ENCODE measurements around the gene CDH2. TPM values are rescaled to one million over a fixed set of nuclear protein-coding genes. Genes with fewer than 3 reads are reported as not detected.
A peak's percentile ranks its signal among the peaks of the same experiment; 100 is the strongest.

Gene CDH2
- total and polyA plus RNA-seq, 2 donors (not counting 1 experiment from before 2014, with no cell fraction given) = 2.0 to 15.3 TPM

DNA sequence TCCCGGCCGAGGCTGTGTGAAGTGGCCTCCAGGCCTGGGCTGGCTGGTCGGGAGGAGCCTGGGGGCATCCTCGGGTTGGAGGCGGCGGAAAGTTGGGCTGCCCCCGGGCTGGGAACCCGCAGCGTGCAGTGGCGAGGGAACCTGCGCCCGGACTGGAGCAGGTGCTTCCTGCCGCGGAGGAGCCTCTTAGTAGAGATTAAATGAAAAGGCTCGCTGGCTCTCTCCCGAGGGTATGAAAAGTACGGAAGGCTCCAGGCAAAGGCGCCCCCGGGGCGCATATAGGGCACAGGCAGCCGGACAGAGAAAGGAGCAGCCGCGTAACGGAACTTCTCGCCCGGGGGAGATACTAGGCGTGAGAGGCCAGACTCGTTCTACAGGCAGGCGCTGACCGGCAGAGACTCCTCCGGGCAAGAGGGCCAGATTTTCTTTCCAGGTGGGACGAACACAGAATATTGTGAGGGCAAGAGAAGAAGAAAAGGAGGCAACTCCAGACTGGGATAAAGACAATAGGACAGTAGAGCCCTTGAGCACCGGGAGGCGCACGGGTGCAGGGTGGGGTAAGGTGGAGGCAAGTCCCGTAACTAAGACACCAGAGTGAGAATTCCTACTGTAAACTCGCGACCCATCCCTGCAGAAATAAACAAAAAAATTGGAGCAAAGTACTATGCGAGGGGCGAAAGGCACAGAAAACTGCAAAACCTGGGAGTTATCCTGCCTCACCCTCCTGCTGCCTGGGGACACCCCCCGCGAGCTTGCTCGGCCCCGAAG lies 816 bp downstream of the CDH2 start:
- Histone ChIP-seq H3K27me3 (ENCODE audit: control insufficient read depth, insufficient read depth, low read length) (no peaks in the 10 kb centered on the region), H3K27ac (ENCODE audit: insufficient read depth, low read length) (no peak overlapping the region), H3K4me1 (ENCODE audit: control insufficient read depth, extremely low read depth, insufficient read depth, low read length) (no peaks in the 10 kb centered on the region), H2AFZ (ENCODE audit: low read length) (peak overlapping the region; percentile 51), H3K36me3 (ENCODE audit: control insufficient read depth, insufficient read depth, low read length) (no peaks in the 10 kb centered on the region), H4K20me1 (ENCODE audit: control insufficient read depth, extremely low read depth, insufficient read depth, low read length) (no peaks in the 10 kb centered on the region), H3K9me3 (ENCODE audit: control insufficient read depth, insufficient read depth, low read depth, low read length) (no peaks in the 10 kb centered on the region), H3K4me3 (replicated peaks in 1 of 4; ENCODE audit: control extremely low read depth in 1 of 4, insufficient read depth in 1 of 4, low read depth in 3 of 4, low read length in 4 of 4) (peak overlapping the region; percentile 56 to 72 (median 66)), H3K9ac (ENCODE audit: insufficient read depth, low read length) (peak overlapping the region; percentile 13), H3K4me2 (ENCODE audit: extremely low read depth, insufficient read depth, low read length) (peak overlapping the region; percentile 83), H3K79me2 (ENCODE audit: control insufficient read depth, insufficient read depth, low read length) (no peaks in the 10 kb centered on the region)
- TF ChIP-seq EZH2 (IDR thresholded peaks at IDR 0.05; ENCODE audit: low read length, missing control alignments) = no peak
- TF ChIP-seq, protein P1, sequence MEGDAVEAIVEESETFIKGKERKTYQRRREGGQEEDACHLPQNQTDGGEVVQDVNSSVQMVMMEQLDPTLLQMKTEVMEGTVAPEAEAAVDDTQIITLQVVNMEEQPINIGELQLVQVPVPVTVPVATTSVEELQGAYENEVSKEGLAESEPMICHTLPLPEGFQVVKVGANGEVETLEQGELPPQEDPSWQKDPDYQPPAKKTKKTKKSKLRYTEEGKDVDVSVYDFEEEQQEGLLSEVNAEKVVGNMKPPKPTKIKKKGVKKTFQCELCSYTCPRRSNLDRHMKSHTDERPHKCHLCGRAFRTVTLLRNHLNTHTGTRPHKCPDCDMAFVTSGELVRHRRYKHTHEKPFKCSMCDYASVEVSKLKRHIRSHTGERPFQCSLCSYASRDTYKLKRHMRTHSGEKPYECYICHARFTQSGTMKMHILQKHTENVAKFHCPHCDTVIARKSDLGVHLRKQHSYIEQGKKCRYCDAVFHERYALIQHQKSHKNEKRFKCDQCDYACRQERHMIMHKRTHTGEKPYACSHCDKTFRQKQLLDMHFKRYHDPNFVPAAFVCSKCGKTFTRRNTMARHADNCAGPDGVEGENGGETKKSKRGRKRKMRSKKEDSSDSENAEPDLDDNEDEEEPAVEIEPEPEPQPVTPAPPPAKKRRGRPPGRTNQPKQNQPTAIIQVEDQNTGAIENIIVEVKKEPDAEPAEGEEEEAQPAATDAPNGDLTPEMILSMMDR (conservative IDR thresholded peaks at IDR 0.05 in 1 of 2, IDR thresholded peaks at IDR 0.05 in 1 of 2; ENCODE audit: low read depth in 1 of 2, low read length in 2 of 2) = no peak
- peak; percentile 30 to 48 for DNase-seq (ENCODE audit: low read depth in 2 of 2)

DNA sequence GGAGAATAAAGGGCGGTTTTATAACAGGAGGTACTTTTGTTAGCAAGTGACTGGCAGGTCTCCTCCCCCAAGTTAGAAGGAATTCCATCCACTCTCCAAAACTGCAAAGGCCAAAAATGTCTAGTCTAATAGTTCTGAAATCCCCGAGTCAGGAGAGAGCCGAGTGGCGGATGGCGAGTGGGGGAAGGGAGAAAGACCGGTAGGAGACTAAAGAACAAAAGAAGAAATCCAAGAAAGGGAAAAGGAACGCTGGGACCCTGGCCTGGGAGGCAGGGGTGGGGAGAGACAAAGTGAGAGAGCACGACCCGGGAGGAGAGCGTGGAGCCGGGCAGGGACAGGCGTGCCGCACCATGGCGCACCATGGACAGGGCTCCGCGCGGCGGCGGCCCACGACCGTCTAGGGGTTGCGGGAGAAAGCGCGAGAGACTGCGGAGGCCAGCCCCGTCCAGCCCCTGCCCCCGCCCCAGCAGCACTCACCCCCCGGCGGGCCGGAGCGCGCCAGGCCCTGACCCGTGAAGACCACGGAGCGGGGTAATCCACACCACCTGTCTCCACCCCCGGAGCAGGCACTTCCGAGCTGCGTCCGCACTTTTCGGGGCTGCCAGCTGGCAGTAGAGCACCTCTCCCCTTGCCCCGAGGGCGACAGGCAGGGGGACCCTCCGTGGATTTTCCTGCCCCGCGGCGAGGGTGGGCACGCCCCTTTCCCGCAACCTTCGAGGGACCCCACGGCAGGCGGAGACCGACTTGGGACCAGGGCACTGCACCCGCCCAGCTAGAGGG lies 1.6 kb downstream of the CDH2 start:
- peak in 1 of 2 donors; percentile 70 for DNase-seq (ENCODE audit: low read depth in 2 of 2)
- no peak overlapping the region for H3K9ac ChIP-seq (ENCODE audit: insufficient read depth, low read length)
- H3K36me3 ChIP-seq (ENCODE audit: control insufficient read depth, insufficient read depth, low read length) = no peaks in the 10 kb centered on the region
- H3K27me3 ChIP-seq (ENCODE audit: control insufficient read depth, insufficient read depth, low read length) = no peaks in the 10 kb centered on the region
- no peak overlapping the region for H2AFZ ChIP-seq (ENCODE audit: low read length)
- no peak overlapping the region for H3K27ac ChIP-seq (ENCODE audit: insufficient read depth, low read length)
- peak overlapping the region; percentile 83 for H3K4me2 ChIP-seq (ENCODE audit: extremely low read depth, insufficient read depth, low read length)
- H3K9me3 ChIP-seq (ENCODE audit: control insufficient read depth, insufficient read depth, low read depth, low read length) = no peaks in the 10 kb centered on the region
- TF ChIP-seq EZH2 (IDR thresholded peaks at IDR 0.05; ENCODE audit: low read length, missing control alignments) = no peak
- TF ChIP-seq, protein P1 (conservative IDR thresholded peaks at IDR 0.05 in 1 of 2, IDR thresholded peaks at IDR 0.05 in 1 of 2; ENCODE audit: low read depth in 1 of 2, low read length in 2 of 2) = no peak
- H4K20me1 ChIP-seq (ENCODE audit: control insufficient read depth, extremely low read depth, insufficient read depth, low read length) = no peaks in the 10 kb centered on the region
- H3K4me3 ChIP-seq (replicated peaks in 1 of 4; ENCODE audit: control extremely low read depth in 1 of 4, insufficient read depth in 1 of 4, low read depth in 3 of 4, low read length in 4 of 4) = peak overlapping the region; percentile 39 to 69 (median 59)
- H3K4me1 ChIP-seq (ENCODE audit: control insufficient read depth, extremely low read depth, insufficient read depth, low read length) = no peaks in the 10 kb centered on the region
- H3K79me2 ChIP-seq (ENCODE audit: control insufficient read depth, insufficient read depth, low read length) = no peaks in the 10 kb centered on the region

DNA sequence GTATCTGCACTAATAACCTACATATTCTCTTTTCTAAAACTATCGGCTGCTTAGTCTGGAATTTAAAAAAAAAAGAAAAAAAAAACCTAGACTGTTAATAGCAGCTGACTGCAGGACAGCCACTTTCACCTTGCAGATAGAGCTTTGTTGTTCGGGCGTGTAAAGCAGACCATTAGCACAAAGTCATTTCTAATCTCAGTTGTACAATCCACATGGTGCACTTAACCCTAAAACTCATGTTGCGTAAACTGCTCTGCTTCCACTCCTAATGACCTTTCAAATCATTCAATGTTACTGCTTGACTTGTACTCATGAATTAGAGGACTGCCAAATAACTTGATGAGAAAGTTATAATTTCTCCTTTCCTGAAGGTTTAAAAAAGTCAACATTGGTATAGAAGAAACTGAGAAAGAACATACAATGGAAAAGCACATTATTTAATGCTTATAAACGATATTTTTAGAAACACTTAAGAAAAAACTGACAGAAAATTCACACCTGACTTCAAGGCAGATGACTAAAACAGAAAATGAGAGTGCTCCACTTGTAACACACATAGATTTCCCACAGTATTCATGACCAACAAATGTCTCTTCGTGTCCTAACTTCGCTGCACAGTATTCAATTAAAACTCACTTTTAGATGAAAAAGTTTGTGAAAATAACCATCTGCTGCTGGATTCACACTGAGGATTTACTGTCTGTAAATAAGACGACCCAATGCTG lies 2.6 kb downstream of the CDH2 start:
- no peak overlapping the region for H3K9ac ChIP-seq (ENCODE audit: insufficient read depth, low read length)
- no peak overlapping the region for H3K4me2 ChIP-seq (ENCODE audit: extremely low read depth, insufficient read depth, low read length)
- no peak for TF ChIP-seq EZH2 (IDR thresholded peaks at IDR 0.05; ENCODE audit: low read length, missing control alignments)
- TF ChIP-seq, protein P1 (conservative IDR thresholded peaks at IDR 0.05 in 1 of 2, IDR thresholded peaks at IDR 0.05 in 1 of 2; ENCODE audit: low read depth in 1 of 2, low read length in 2 of 2) = no peak
- no peak overlapping the region for H3K27ac ChIP-seq (ENCODE audit: insufficient read depth, low read length)
- H3K4me3 ChIP-seq (replicated peaks in 1 of 4; ENCODE audit: control extremely low read depth in 1 of 4, insufficient read depth in 1 of 4, low read depth in 3 of 4, low read length in 4 of 4) = no peak overlapping the region
- H3K27me3 ChIP-seq (ENCODE audit: control insufficient read depth, insufficient read depth, low read length) = no peaks in the 10 kb centered on the region
- no peaks in the 10 kb centered on the region for H4K20me1 ChIP-seq (ENCODE audit: control insufficient read depth, extremely low read depth, insufficient read depth, low read length)
- H3K79me2 ChIP-seq (ENCODE audit: control insufficient read depth, insufficient read depth, low read length) = no peaks in the 10 kb centered on the region
- peak in 1 of 2 donors; percentile 26 for DNase-seq (ENCODE audit: low read depth in 2 of 2)
- H3K4me1 ChIP-seq (ENCODE audit: control insufficient read depth, extremely low read depth, insufficient read depth, low read length) = no peaks in the 10 kb centered on the region
- H3K36me3 ChIP-seq (ENCODE audit: control insufficient read depth, insufficient read depth, low read length) = no peaks in the 10 kb centered on the region
- no peaks in the 10 kb centered on the region for H3K9me3 ChIP-seq (ENCODE audit: control insufficient read depth, insufficient read depth, low read depth, low read length)
- H2AFZ ChIP-seq (ENCODE audit: low read length) = no peak overlapping the region
